IMR-90 (cell line): ENCODE data around the gene MSH2.

ENCODE experiments used
- CEBPB ChIP-seq: IDR thresholded peaks from 2 replicates; pipeline ENCODE4 v1.6.1; 2012; ENCODE audit warnings: low read depth, low read length, improper control_type of control experiment
- FOS ChIP-seq: fragments of 150-350 bp; IDR thresholded peaks from 2 replicates; pipeline ENCODE4 v1.6.1; 2016; ENCODE audit warnings: low read depth, low read length
- POLR2A ChIP-seq: IDR thresholded peaks from 2 replicates; pipeline ENCODE4 v1.6.1; 2012; ENCODE audit warnings: mild to moderate bottlenecking, low read depth, low read length
- RFX5 ChIP-seq: IDR thresholded peaks from 2 replicates; pipeline ENCODE4 v1.8.0; 2012; ENCODE audit warnings: low read depth, mild to moderate bottlenecking, low read length, moderate library complexity
- TF ChIP-seq, protein P1 (sequence below): conservative IDR thresholded peaks from 2 replicates; pipeline ENCODE4 v1.5.1; 2012; ENCODE audit warnings: mild to moderate bottlenecking, low read depth, low read length, improper control_type of control experiment

DNA sequence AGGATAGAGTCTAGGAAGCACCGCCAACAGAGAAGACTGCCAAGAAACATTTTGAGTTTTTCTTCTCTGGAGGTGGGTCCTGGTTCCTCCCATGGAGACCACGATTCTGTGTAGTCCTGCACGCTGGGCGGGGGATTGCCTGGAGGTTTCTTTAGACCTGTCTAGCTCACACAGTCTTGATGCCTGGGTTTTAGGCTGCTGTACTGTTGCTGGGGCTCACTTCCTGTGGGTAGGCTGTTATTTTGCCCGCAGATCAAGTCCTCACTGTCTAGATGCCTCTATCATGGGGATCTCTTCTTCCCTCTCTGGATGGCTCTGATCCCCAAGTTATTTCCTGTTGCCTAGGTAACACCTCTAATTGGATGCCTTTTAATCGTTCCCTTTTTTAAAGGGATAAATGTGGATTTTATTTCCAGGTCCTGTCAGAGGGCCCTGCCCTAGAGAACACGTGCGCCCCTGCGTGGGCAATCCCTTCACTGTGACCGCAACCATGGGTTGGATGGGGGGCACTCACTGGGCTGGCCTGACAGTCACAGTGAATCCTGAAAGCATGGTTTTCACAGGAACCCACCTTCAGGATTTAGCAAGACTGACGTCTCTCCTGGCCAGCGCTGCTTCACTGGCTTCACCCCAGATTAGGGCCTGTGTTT, 115.7 kb downstream of the MSH2 start:
- TF ChIP-seq POLR2A (no peak), FOS (no peak), RFX5 (no peak), CEBPB (no peak)
- TF ChIP-seq, protein P1, sequence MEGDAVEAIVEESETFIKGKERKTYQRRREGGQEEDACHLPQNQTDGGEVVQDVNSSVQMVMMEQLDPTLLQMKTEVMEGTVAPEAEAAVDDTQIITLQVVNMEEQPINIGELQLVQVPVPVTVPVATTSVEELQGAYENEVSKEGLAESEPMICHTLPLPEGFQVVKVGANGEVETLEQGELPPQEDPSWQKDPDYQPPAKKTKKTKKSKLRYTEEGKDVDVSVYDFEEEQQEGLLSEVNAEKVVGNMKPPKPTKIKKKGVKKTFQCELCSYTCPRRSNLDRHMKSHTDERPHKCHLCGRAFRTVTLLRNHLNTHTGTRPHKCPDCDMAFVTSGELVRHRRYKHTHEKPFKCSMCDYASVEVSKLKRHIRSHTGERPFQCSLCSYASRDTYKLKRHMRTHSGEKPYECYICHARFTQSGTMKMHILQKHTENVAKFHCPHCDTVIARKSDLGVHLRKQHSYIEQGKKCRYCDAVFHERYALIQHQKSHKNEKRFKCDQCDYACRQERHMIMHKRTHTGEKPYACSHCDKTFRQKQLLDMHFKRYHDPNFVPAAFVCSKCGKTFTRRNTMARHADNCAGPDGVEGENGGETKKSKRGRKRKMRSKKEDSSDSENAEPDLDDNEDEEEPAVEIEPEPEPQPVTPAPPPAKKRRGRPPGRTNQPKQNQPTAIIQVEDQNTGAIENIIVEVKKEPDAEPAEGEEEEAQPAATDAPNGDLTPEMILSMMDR = no peak
